ENCODE measurements around the gene POU3F3. TPM values are rescaled to one million over a fixed set of nuclear protein-coding genes. Genes with fewer than 3 reads are reported as not detected.

The POU3F3 gene
- total and polyA plus RNA-seq, 2 of the 8 experiments (the other 6 are each of a cell fraction or from before 2014, with no cell fraction given) = 0.09 TPM; not detected in 1

- H3K4ac ChIP-seq (replicated peaks; ENCODE audit: insufficient read length, low read depth, low read length) = no peak overlapping the region
- no peaks in the 10 kb centered on the region for H3K36me3 ChIP-seq (ENCODE audit: control insufficient read depth in 2 of 4, insufficient read depth in 4 of 4, low read length in 3 of 4)
- H4K91ac ChIP-seq (replicated peaks; ENCODE audit: insufficient read length, low read length) = no peak overlapping the region
- H3K4me1 ChIP-seq (replicated peaks in 1 of 4; ENCODE audit: control insufficient read depth in 3 of 4, insufficient read depth in 4 of 4, low read length in 3 of 4) = peaks cover 0 to 4% (median 0%) of the 10 kb centered on the region in 4 experiments; a peak in 1 of 7 replicates
- no peak overlapping the region for H2AFZ ChIP-seq (ENCODE audit: low read length)
- no peak overlapping the region for H3K4me2 ChIP-seq (ENCODE audit: insufficient read depth in 1 of 2, low read depth in 2 of 2, low read length in 2 of 2)
- H3K79me2 ChIP-seq (ENCODE audit: control insufficient read depth in 1 of 2, insufficient read depth in 2 of 2, low read length in 2 of 2) = no peaks in the 10 kb centered on the region
- H2BK12ac ChIP-seq (ENCODE audit: low read depth, low read length) = no peak overlapping the region
- H4K8ac ChIP-seq (ENCODE audit: extremely low read depth, insufficient read depth, low read length) = no peak overlapping the region
- ChIA-PET CTCF (ENCODE audit: partially characterized antibody) (interaction anchor here (1.2 to 1.4 kb wide), 2 partner anchors 13 to 66 kb away, joined by 4 to 6 read pairs; no protein-coding TSS in a partner anchor), POLR2A (ENCODE audit: partially characterized antibody) (no interaction called here)
- H2BK20ac ChIP-seq (ENCODE audit: low read length) = no peak overlapping the region
- 84% methylated on average over 6 of the region's 6 CpGs; no CpG with 5 or more reads in 1 of the 2 experiments for WGBS, 2 experiments (ENCODE audit: extremely low coverage in 1 of 2, insufficient coverage in 1 of 2, insufficient read length in 1 of 2, insufficient replicate concordance in 2 of 2, low coverage in 1 of 2, low lambda C conversion rate in 2 of 2, missing lambda C conversion rate in 1 of 2)
- H3K27me3 ChIP-seq (replicated peaks in 1 of 4; ENCODE audit: control insufficient read depth in 3 of 4, extremely low read depth in 1 of 4, insufficient read depth in 3 of 4, low read length in 3 of 4) = peaks cover under 1 to 15% (median 3%) of the 10 kb centered on the region in 4 experiments; a peak in 6 of 7 replicates
- H3K56ac ChIP-seq (replicated peaks; ENCODE audit: insufficient read length, low read depth, low read length) = no peak overlapping the region
- H3K23me2 ChIP-seq (ENCODE audit: low read depth, low read length) = peaks cover 5% of the 10 kb centered on the region; the same call in 1 of the 2 replicates
- no peak overlapping the region for H2BK15ac ChIP-seq (ENCODE audit: low read length)
- H2AK5ac ChIP-seq (ENCODE audit: low read depth, low read length) = no peak overlapping the region
- no peaks in the 10 kb centered on the region; the same call in 1 of the 2 replicates for H3K79me1 ChIP-seq (ENCODE audit: low read depth, low read length)
- no peak overlapping the region for H3K14ac ChIP-seq (ENCODE audit: insufficient read length)
- H2BK5ac ChIP-seq (ENCODE audit: low read depth, low read length) = no peak overlapping the region
- H3K18ac ChIP-seq (ENCODE audit: extremely low read depth, low read length) = no peak overlapping the region
- no peaks in the 10 kb centered on the region for H3K9me3 ChIP-seq (ENCODE audit: insufficient read depth in 2 of 2, low read depth in 1 of 2, low read length in 1 of 2)
- H2BK120ac ChIP-seq (replicated peaks; ENCODE audit: low read depth, low read length) = no peak overlapping the region
- H3K27ac ChIP-seq (ENCODE audit: low read depth, low read length) = no peak overlapping the region
- H3K4me3 ChIP-seq (ENCODE audit: extremely low read depth in 1 of 4, insufficient read depth in 2 of 4, low read depth in 3 of 4, low read length in 4 of 4) = no peak overlapping the region
- no peak overlapping the region for H3K9ac ChIP-seq (replicated peaks in 1 of 4; ENCODE audit: extremely low read depth in 1 of 4, low read depth in 3 of 4, low read length in 3 of 4)
- FAIRE-seq (no peak), DNase-seq (ENCODE audit: low read depth in 1 of 2, low spot score in 2 of 2) (no peak)
- H4K20me1 ChIP-seq (replicated peaks in 1 of 2; ENCODE audit: control insufficient read depth in 1 of 2, insufficient read depth in 2 of 2, low read length in 2 of 2) = peaks cover 0 to 3% of the 10 kb centered on the region in 2 experiments
- no peak overlapping the region for H4K5ac ChIP-seq (ENCODE audit: insufficient read length, low read depth, low read length)
- no peak overlapping the region for H3K23ac ChIP-seq (ENCODE audit: insufficient read length)
- TF ChIP-seq, protein P1, sequence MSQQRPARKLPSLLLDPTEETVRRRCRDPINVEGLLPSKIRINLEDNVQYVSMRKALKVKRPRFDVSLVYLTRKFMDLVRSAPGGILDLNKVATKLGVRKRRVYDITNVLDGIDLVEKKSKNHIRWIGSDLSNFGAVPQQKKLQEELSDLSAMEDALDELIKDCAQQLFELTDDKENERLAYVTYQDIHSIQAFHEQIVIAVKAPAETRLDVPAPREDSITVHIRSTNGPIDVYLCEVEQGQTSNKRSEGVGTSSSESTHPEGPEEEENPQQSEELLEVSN (IDR thresholded peaks at IDR 0.05) = no peak
- TF ChIP-seq RAD21 (IDR thresholded peaks at IDR 0.05 in 1 of 2, conservative IDR thresholded peaks at IDR 0.05 in 1 of 2; ENCODE audit: low read depth in 2 of 2, low read length in 2 of 2) = no peak
- TF ChIP-seq EGR1 (IDR thresholded peaks at IDR 0.05; ENCODE audit: borderline replicate concordance, low read depth, low read length) = no peak
- TF ChIP-seq ATF2 (IDR thresholded peaks at IDR 0.05; ENCODE audit: low read length) = no peak
- TF ChIP-seq JUND (IDR thresholded peaks at IDR 0.05; ENCODE audit: low read length) = no peak
- TF ChIP-seq MAFK (IDR thresholded peaks at IDR 0.05; ENCODE audit: low read depth, low read length) = no peak
- no peak for TF ChIP-seq EP300 (IDR thresholded peaks at IDR 0.05; ENCODE audit: borderline replicate concordance in 1 of 2, low read depth in 2 of 2, low read length in 2 of 2)
- TF ChIP-seq YY1 (IDR thresholded peaks at IDR 0.05; ENCODE audit: low read depth, low read length) = no peak
- no peak for TF ChIP-seq TCF12 (IDR thresholded peaks at IDR 0.05; ENCODE audit: low read depth, low read length)
- no peak for TF ChIP-seq EZH2 (IDR thresholded peaks at IDR 0.05; ENCODE audit: low read depth, low read length, severe bottlenecking)
- no peak for TF ChIP-seq TAF7 (optimal IDR thresholded peaks at IDR 0.05; ENCODE audit: borderline replicate concordance, low read depth, low read length)
Observed at GRCh38 chr2:104880076-104880475, 26.2 kb downstream of the POU3F3 start.
